Measurements from ENCODE around the gene RCAN2.

- no peak for TF ChIP-seq CTCF (IDR thresholded peaks at IDR 0.05)
- TF ChIP-seq POLR2A (IDR thresholded peaks at IDR 0.05) = no peak
Measured at GRCh38 chr6:46208303-46208702, 282.9 kb downstream of the RCAN2 start.
